NCI-H2107 treated with DMSO at 0.1 percent for 48 hours (cell line): ENCODE results near the gene TMEM158.
A peak's percentile ranks its signal among the peaks of the same experiment; 100 is the strongest.

ENCODE experiments used
- DNase-seq: peaks from one replicate; lab custom pipeline; 2025; ENCODE audit not compliant: unreplicated experiment; lab: John Stamatoyannopoulos, UW

TMEM158 gene

DNA sequence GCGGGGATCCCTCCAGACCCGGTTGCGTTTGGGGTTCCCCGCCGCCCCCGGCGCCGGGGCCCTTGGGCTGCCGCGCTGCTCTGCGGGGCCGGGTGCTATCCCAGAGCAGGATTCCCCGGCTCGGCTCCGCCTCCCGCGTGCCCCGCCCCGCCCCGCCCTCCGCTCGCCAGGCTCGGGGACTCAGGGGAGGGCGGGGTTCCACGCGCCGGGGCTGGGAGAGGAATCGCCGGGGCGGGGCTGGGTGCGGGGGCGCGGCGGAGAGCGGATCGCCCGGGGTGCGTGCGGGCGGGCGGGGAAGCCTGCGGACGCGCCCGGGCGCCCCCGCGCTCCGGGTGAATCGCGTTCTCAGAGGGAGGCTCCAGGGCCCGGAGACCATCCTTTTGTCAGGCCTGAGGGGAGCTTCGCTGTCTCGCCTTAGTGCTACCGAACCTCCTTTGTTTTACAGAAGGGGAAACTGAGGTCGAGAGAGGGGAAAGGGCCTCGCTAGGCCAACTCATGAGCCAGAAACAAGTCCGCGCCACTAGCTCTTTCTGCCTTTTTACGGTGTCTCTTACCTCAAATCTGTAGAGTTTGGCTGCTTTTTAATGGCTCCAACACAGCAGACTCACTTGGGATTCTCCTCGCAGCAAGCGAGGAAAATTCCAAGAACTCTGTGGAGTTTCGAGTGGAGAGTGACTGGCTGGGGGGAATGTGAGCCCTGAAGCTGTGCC, at the start of gene TMEM158:
TMEM158 (minus strand) TSS at position 82 of the 710 bp plus-strand sequence. CDS start 260 bp downstream, outside the sequence.
- no peak for DNase-seq

- DNase-seq = peak; percentile 71
These were observed 49.1 kb upstream of the TMEM158 start for GRCh38 chr3:45275006-45275704.

GRCh38 chr3:45273681-45274515, 47.8 kb upstream of the TMEM158 start:
- no peak for DNase-seq

GRCh38 chr3:45272828-45273470, 46.9 kb upstream of the TMEM158 start:
- DNase-seq = peak; percentile 32

- DNase-seq = no peak
These were observed 46.1 kb upstream of the TMEM158 start for GRCh38 chr3:45272032-45272810.

DNA sequence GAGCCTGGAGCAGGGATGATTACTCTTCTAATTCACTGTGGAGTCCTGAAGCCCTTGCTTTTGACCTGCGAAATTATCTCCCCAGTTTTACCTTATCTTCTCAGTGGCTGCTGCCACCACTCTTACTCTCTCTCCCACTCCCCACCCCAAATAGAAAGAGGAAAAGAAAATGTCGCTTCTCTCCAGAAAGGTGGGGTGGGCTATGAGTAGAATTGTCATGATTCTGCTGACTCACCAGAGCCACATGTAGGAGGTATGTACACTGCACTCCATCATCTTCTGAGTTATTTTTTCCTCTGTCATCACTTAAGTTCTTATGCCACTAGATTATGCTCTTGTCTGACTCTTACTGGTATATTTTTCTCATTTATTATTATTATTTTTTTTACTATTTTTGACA, 43.9 kb upstream of the TMEM158 start:
- no peak for DNase-seq

GRCh38 chr3:45267097-45267496, 41.0 kb upstream of the TMEM158 start:
- no peak for DNase-seq

- no peak for DNase-seq
These were observed 35.4 kb upstream of the TMEM158 start for GRCh38 chr3:45261333-45262110.

GRCh38 chr3:45259133-45259532, 33.0 kb upstream of the TMEM158 start:
- no peak for DNase-seq

DNA sequence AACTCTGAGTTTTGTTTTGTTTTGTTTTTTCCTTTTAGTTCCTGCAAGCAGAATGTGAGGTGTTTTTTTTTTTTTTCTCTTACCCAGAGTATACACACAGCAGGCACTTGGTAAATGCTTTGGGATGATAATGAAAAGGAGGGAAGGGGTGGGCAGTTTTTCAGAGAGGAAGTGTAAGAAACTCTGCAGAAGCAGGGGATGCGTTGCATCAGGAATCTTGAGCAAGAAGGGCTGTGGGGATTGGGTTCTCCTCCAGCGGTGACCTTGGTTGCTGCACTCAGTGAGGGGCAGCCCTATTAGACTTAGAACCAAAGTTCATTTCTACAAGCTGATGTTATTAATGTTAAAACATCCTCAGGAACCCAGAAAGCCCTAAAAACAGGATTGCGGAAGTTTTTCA, 32.2 kb upstream of the TMEM158 start:
- no peak for DNase-seq

- no peak for DNase-seq
These were observed 27.2 kb upstream of the TMEM158 start for GRCh38 chr3:45253316-45253715.

DNA sequence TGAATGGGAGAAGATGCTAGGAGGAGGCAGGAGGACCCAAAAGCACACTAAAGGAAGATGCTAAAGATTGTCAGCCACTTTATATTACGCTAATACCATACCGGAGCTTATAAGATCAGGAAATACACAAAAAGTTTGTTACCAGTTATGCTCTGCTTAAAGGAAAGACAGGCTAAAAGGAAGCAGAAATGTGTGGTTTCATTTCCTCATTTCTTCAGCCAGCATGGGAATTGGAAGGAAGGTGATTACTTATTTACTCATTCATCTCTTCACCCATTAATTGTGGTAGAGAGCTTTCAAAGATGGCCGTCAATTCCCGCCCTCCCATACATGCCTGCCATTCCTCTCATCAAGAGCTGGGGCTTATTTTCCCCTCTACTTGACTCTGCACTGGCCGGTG, 26.7 kb upstream of the TMEM158 start:
- DNase-seq = no peak

GRCh38 chr3:45249391-45249790, 23.3 kb upstream of the TMEM158 start:
- DNase-seq = no peak

GRCh38 chr3:45246241-45246640, 20.2 kb upstream of the TMEM158 start:
- DNase-seq = no peak

DNA sequence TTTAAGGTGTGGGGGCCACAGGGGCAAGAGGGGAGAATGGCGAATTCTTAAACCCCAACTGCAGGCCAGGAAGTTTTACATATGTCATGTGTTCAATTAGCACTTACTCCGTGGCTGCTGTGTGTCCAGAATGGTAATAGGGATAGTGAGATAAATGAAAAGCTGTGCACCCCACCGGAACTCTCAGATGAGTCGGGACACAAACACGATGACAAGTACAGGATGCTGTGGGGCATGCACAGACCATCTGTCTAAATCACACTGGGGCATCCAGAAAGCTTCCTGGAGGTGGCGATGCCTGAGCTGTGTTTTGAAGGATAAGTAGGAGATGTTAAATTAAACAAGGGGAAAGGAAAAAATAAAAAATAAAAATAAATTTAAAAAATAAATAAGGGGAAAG, 18.3 kb upstream of the TMEM158 start:
- no peak for DNase-seq

DNA sequence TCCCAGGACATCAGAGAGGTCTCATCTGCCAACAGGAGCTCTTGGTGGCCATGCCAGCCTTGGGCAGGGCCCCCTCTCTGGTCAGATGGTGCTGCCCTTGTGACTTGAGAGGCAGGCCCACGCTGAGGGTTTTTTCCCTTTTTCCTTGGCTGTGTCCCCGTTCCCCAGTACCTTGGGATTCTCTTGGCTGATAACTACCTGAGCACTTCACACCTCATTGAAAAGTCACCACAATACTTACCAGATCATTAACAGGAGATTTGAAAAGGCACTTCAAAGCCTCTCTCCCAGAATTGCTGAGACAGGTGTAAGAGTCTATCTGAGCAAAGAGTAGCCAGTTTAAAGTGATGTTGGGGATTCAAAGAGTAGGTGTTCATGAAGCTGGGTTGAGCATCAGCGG, 15.1 kb upstream of the TMEM158 start:
- DNase-seq = peak; percentile 54

GRCh38 chr3:45240292-45240691, 14.2 kb upstream of the TMEM158 start:
- DNase-seq = no peak

GRCh38 chr3:45239254-45239653, 13.2 kb upstream of the TMEM158 start:
- no peak for DNase-seq

DNA sequence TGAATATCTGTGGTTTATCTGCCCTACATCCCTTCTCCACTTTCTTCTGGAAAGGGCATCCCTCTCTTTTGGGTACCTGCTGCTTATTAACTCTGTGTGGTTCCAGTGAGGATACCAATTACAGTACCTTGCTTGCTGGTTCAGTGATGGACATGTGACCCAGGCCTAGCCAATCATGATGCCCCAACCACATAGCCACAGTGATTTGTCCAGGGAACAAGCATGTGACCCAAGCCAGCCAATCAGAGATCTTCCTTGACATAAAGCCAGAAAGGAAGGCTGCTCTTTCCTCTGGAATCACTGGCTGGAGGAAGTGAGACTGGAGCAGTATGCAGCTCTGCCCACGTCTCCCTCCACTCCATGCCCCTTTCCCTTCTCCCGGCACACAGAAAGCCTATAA, 10.9 kb upstream of the TMEM158 start:
- no peak for DNase-seq

- DNase-seq = no peak
These were observed 9.3 kb upstream of the TMEM158 start for GRCh38 chr3:45235409-45235808.
